HS-27A (cell line): ENCODE measurements around the gene CBX8.

Experiments used
- DNase-seq: peaks from one replicate; pipeline ENCODE4 v3.0.0-alpha.2; 2012; ENCODE audit warnings: low read depth, missing footprints

Gene CBX8

GRCh38 chr17:79750650-79751545 is 46.0 kb downstream of the CBX8 start:
- DNase-seq = no peak

- DNase-seq = no peak
These were observed 46.9 kb downstream of the CBX8 start for GRCh38 chr17:79749958-79750357.

DNA sequence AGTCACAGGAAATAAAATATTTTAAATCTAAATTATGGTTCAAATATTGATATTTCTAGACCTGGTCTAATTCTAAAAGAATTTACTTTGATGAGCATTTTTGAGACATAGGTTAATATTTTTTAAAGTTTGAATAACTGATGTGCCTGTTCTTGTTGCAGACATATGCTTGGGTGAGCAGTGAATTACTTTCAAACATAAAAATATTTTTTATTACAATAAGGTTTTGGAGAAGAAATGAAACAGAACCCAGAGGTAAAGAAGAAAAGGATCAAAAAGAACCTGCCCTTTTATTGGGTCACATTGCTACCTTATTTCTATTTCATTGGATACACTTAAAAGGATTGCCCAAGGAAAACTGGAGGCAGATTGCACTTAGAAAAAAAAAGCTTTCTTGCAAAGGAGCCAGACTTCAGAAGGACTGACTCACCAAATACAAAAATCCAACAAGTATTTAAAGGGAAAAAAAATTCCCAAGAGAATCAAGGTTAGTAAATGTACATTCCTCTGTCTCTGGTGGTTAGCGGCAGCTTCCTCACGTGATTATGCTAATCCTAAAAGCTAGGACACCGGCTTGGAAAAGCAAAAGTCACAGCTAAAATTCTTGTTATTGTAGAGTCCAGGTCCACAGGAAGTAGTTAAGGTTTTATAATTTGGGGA is 47.6 kb downstream of the CBX8 start:
- peak; percentile 5 for DNase-seq

DNA sequence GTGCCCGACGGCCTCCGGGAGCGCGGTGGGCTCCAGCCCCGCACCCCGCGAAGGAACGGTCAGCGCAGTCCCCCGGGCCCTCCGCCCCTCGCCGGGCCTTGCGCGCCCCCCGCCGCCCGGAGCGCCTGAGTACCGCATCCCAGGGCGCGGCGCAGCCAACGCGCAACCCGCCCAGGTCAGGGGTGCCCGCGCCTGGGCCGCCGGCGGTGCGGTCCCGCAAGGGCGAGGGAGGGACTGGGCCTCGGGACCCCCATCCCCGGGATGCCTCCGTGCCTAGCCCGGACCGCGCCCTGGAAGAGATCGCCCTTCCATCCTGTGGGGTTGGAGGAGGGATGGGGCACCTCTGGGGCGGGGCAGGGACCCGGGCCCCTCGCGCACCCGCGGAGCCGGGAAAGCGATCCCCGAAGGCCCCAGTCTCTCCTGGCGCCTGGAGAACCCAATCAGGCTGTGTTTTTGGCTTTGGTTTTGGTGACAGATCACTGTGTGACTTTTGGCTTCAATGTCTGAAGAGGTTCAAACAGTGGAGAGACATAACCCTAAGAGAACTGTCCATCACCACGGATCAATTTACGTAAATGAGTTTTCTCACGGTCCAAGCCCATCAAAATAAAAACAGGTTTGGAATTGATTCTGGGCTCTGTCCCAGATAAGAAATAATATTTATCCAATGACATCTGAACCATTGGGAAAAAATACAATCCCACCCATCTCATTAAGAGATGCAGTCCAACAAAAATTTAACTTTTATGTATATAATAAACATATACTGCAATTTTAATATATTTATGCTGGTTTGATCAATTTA is 48.4 kb downstream of the CBX8 start:
- no peak for DNase-seq

DNA sequence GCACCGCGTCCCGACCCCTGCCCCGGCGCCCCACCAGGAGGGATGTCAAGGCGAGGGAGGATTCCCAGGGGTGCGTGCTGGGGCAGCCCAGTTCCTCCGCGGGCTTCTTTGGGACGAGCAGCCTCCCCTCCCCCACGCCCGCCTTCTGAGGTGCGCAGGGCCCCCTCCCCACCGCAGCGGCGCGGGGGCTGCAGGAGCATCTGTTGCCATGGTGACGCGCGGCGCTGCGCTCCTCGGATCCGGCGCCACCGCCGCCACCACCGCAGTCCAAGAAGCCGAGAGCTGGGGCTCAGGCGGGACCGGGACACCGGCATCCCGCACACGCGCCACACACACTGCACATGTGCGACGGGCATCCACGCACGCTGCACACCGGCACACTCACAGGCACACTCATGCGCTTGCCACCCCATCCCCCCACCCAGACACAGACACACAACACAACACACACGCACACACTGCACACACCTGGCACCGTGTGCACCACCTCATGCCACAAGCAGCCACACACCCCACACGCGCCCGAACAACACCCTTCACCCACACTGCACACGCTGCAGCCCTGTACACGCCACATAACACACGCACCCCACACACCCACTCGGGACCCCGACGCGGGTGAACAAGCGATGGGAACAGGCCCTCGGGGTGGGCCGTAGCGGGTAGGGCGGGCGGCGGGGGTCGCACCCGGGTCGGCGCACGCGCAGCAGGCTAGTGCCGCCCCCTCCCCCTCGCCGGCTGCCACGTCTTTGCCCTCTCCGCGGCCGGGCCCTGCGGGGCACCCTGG is 49.2 kb downstream of the CBX8 start:
- DNase-seq = no peak

DNA sequence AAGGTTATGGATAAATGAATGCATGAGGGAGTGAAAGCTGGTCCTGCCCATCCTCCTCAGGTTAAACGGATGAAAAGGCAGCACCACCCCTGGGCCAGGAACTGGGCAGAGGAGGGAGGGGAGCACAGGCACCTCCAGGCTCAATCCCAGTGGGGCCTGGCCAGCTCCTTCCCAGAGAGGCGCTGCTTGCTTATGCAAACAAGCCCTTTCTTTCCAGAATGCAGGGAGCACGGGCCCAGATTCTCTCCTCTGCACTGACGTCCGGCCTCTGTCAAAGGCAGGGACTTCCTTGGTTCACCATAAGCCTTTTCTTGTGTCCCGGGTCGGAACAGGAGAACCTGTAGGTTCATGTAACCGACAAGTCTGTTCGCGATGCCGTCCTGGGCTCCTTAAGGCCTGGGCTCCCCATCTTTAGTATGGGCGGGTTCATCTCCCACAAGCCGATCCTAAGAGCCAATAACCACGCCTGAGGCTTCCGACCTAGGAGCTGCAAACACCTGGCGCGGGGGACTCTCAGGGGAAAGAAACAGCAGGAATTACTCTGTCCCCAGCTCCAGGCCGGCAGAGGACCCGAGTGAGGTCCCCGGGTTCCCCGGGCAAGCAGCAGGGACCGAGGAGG is 49.9 kb downstream of the CBX8 start:
- no peak for DNase-seq

DNA sequence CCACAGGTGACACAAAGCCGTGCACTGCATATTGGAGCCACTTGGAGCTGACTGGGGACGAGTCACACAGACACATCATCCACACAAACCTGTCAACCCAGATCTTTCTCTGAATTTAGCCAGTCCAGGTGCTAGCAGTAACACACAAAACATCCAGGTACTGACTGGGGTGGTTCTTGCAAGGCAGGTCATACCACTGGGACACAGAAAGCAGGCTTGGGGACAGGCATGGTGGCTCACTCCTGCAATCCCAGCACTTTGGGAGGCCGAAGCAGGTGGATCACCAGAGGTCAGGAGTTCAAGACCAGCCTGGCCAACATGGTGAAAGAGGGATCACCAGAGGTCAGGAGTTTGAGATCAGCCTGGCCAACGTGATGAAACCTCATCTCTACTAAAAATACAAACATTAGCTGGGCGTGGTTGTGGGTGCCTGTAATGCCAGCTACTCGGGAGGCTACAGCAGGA is 51.2 kb downstream of the CBX8 start:
- no peak for DNase-seq

DNA sequence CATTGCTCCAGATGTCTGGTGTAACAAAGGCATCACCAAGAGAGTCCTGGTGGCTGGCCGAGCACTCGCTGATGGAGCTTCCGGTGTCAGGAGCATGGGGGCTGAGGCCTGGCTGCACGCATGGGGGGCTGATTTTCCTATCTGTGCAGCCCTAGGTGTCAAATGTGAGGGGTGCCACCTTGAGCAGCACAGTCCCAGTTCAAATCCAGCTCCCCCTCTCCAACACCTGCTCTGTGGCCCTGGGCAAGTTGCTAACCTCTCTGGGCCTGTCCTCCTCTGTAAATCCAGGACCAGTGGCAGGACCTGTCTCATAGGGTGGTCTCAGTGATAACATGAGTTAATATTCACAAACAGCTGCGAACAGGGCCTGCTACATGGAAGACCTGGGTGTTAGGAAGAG is 53.3 kb downstream of the CBX8 start:
- no peak for DNase-seq

DNA sequence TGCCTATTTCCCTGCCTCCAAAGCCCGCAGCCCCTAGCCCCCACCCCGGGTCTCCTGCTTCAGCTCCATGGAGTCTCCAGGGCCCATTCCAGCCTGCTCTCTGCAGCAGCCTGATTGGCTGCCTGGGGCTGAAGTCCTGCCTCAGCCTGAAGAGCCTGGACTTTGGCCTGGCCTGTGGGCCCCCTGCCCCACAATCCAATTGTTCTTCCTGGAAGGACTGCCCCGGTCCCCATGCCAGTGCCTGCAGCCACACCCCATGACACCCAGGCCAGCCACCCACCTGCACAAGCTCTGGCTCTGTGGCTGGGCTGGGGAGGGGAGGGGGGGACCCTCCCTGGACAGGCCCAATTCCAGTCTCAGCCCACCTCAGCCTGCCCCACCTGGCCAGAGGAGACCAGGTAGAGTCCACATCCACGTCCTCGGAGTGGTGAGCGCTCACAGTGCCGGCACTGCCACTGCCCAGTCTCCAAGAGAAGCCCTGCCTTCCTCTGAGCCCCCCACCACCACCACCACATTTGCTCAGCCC is 53.9 kb downstream of the CBX8 start:
- no peak for DNase-seq

DNA sequence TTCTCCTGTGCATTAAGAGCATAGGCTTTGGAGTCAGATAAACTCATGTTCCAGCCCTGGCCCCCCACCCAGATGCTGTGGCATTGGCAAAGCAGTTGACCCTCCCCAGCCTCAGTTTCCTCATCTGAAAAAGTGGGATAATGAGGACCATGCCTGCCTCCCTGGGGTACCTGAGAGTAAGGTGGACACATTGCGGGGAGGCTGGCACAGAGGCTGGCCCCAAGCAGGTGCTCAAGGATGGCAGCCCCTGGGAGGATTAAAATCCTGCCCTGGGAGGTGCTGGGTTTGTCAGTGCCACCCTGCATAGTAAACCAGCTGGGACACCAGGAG is 54.3 kb downstream of the CBX8 start:
- DNase-seq = no peak
